ENCODE data around the gene HOXA4. TPM values are rescaled to one million over a fixed set of nuclear protein-coding genes. Genes with fewer than 3 reads are reported as not detected.

Gene HOXA4
- total and polyA plus RNA-seq, 2 of the 8 experiments (the other 6 are each of a cell fraction or from before 2014, with no cell fraction given) = not detected

- TF ChIP-seq RBBP5 (IDR thresholded peaks at IDR 0.05; ENCODE audit: borderline replicate concordance, low read depth, low read length) (no peak), SP2 (IDR thresholded peaks at IDR 0.05; ENCODE audit: low read length) (no peak), ZNF274 (IDR thresholded peaks at IDR 0.05; ENCODE audit: borderline replicate concordance, extremely low read depth, low read length) (no peak), RNF2 (IDR thresholded peaks at IDR 0.05; ENCODE audit: borderline replicate concordance, low read depth, low read length, missing control alignments, poor library complexity, severe bottlenecking) (peak; percentile 99), KDM4A (IDR thresholded peaks at IDR 0.05; ENCODE audit: low read depth, low read length, severe bottlenecking) (no peak), SIN3A (conservative IDR thresholded peaks at IDR 0.05 in 1 of 2, IDR thresholded peaks at IDR 0.05 in 1 of 2; ENCODE audit: low read depth in 1 of 2, low read length in 2 of 2) (no peak), TBP (IDR thresholded peaks at IDR 0.05; ENCODE audit: low read depth, low read length) (no peak), E2F6 (IDR thresholded peaks at IDR 0.05) (no peak), JUND (IDR thresholded peaks at IDR 0.05; ENCODE audit: low read length) (no peak), BACH1 (IDR thresholded peaks at IDR 0.05; ENCODE audit: low read length) (no peak)
These were observed 9.0 kb upstream of the HOXA4 start (continued) for GRCh38 chr7:27139334-27140125.
